Measurements from ENCODE around the gene LRRC37A3.
"Not testable (repeated sequence)": the region's sequence is repeated elsewhere in the genome, so short reads cannot be mapped to it uniquely, and the experiment has no call there.

The LRRC37A3 gene

DNA sequence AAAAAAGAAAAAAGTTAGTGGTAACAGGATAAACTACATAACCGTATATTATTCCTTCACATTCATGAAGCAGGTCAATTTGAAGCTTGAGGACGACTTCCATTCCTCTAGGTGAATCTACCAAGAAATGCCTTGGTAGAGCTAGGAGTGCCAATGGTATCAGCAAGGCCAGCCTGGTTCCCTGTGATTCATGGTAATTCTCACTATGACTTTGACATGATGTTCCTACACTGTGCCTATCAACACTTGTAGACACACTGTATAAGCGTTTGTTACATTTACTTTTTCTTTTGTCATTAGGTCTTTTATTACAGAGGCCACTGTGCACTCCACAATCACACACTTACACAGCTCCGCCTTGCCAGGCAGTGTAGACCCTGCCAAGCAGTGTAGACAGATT lies 7.2 kb upstream of the LRRC37A3 start:
- H3K4me3 ChIP-seq (ENCODE audit: low read depth, low read length), result not testable (repeated sequence)

- H3K4me3 ChIP-seq (ENCODE audit: low read depth, low read length), result not testable (repeated sequence)
These were observed 6.0 kb upstream of the LRRC37A3 start for GRCh38 chr17:64925244-64925643.

GRCh38 chr17:64923051-64923568 lies 3.8 kb upstream of the LRRC37A3 start:
- not testable (repeated sequence) for H3K4me3 ChIP-seq (ENCODE audit: low read depth, low read length)

DNA sequence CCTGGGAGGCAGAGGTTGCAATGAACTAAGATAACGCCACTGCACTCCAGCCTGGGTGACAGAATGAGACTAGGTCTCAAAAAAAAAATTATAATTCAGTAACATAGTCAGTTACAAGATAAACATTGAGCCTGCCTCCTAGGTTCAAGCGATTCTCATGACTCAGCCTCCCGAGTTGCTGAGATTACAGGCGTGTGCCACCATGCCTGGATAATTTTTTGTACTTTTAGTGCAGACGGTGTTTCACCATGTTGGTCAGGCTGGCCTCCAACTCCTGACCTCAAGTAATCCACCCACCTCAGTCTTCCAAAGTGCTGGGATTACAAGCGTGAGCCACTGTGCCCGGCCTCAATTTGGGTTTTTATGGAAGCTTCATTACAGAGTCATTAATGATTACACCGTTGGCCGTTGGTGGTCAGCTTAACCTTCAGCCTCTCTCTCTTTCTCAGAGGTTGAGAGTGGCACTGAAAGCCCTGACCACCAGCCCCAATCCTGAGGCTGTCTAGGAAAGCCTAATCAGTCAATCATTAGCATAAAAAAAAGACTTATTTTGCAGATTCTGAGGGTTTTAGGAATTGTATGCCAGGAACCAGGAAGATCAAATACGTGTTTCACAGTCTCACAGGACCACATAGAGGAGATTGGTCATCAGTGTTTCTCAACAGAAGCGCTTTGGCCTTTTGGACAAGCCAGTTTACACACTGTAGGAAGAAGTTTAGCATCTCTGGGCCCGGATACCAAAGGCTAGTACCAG lies 1.3 kb upstream of the LRRC37A3 start:
- H3K4me3 ChIP-seq (ENCODE audit: low read depth, low read length), result no peak overlapping the region

GRCh38 chr17:64920026-64920418 lies 744 bp upstream of the LRRC37A3 start:
- peak overlapping the region; percentile 30 for H3K4me3 ChIP-seq (ENCODE audit: low read depth, low read length)

DNA sequence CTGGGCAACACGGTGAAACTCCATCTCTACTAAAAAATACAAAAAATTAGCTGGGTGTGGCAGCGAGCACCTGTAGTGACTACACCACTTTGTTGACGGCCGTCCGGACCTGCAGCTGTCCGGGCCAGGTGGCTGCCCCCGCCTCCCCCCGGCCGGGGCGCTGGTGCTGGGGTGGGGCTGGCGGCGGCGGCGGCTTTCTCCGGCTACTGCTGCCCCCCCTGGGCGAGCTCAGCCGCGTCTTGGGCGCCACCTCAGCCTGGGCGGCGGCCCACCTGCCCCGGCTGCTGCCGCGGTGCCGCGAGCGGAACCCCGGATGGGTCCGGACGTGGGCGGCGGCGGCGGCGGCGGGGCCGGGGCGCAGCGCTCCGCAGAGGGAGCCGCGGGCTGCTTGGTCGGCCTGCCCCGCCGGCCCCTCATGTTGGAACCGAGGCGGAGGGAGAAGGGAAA lies 413 bp downstream of the LRRC37A3 start:
- H3K4me3 ChIP-seq (ENCODE audit: low read depth, low read length), result peak overlapping the region; percentile 37

DNA sequence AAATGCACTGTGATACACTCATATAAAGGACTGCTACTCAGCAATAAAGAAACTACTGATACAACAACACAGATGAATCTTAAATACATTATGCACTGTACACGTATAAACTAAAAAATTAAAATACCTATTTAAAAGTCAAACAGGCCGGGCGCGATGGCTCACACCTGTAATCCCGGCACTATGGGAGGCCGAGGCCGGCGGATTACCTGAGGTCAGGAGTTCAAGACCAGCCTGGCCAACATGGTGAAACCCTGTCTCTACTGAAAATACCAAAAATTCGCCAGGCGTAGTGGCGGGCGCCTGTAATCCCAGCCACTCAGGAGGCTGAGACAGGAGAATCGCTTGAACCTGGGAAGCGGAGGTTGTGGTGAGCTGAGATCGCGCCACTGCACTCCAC lies 1.7 kb downstream of the LRRC37A3 start:
- H3K4me3 ChIP-seq (ENCODE audit: low read depth, low read length), result not testable (repeated sequence)

GRCh38 chr17:64915244-64915643 lies 4.0 kb downstream of the LRRC37A3 start:
- not testable (repeated sequence) for H3K4me3 ChIP-seq (ENCODE audit: low read depth, low read length)

- not testable (repeated sequence) for H3K4me3 ChIP-seq (ENCODE audit: low read depth, low read length)
These were observed 9.1 kb downstream of the LRRC37A3 start for GRCh38 chr17:64910191-64910514.

DNA sequence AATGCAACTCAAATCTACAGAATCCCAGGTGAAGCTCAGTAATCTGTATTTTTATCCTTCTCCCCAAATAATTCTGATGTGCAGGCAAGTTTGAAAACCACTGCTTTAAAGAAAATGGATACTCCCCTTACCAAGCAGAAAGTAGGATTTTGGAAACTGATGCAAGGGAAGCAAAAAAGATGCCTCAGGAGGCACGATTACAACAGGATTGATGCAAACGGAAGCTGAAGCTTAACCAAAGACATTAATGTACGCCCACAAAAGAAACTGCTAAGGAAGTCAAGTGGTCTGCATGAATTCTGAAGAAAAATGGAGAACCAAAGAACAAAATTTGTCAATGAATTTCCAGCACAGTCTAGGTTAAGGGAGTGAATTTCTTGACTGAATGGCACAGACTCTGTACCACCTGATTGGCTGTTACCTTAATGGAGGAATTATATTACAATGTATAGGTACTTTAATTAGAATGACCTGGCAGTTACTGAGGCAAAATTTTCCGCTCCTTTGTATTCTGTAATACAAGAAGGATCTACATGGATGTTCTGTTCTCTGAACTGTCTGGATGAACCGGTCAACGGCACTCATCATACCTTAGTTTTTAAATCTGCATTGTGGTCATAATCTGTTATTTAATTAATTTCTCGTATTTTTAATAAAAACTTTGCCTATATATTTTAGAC lies 9.6 kb downstream of the LRRC37A3 start:
- H3K4me3 ChIP-seq (ENCODE audit: low read depth, low read length), result not testable (repeated sequence)

- H3K4me3 ChIP-seq (ENCODE audit: low read depth, low read length), result not testable (repeated sequence)
These were observed 15.2 kb downstream of the LRRC37A3 start for GRCh38 chr17:64904069-64904468.

DNA sequence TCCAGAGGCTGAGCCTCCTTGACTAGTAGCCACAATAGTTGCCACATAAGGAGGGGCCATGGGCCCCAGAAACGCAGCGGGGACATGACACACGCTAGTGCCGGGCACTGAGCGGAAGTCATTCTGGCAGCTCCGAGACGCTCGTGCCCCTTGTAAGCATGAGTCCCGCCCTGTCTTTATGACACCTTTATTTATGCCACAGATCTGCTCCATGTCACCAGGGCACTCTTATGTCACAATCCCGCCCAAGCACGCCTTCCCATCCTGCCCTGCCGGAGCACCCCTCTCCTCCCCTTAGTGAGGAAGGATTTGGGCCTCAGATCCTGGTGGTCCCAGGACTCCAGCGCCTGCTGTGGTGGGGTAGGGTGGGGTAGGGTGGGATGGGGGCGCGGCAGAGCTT lies 22.1 kb downstream of the LRRC37A3 start:
- not testable (repeated sequence) for H3K4me3 ChIP-seq (ENCODE audit: low read depth, low read length)

DNA sequence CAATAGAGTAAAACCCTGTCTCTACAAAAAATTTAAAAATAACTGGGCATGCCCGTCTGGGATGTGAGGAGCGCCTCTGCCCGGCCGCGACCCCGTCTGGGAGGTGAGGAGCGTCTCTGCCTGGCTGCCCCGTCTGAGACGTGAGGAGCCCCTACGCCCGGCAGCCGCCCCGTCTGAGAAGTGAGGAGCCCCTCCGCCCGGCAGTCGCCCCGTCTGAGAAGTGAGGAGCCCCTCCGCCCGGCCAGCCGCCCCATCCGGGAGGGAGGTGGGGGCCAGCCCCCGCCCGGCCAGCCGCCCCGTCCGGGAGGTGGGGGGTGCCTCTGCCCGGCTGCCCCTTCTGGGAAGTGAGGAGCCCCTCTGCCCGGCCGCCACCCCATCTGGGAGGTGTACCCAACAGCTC lies 45.1 kb downstream of the LRRC37A3 start:
- not testable (repeated sequence) for H3K4me3 ChIP-seq (ENCODE audit: low read depth, low read length)

DNA sequence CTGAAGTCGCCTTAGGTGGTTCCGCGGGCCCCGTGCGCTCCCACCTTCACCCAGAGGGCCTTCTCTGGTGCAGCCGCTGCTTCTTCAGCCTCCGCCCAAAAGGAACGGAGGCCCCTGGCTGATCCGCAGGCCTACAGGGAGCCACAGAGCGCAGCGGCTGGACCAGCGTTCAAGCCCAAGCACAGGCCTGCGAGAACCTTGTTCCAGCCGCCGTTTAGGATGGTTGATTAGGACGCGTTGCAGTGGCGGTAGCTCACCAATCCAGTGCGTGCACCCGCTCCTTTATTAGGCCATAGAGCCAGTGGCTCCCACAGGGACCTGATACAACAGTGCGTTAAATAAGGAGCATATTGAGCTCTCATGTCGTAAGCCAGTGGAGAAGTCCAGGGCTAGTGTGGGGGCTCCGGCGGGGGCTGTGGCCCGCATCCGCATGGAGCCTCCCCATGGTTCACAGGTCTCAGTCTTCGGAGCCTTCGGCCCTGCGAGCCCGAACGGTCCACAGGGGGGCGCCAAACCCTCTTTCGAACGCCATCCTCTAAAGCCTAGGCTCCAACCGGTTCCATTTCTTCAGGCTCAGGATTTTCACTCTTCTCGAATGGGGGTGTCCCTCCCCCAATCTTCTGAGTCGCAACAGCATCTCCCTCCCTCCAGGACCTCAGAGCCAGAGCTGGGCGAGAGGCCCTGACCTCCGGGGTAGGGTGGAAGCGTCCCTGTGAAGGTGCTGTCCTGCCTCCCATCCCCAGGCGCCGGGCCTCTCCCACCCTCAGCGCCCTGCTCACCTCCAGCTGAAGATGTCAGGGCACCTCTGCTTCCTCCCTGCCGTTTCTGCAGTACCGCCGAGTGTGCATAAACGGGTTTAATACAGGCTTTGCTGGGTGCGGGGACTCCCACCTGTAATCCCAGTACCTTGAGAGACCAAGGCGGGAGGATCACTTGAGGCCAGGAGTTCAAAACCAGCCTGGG lies 71.5 kb downstream of the LRRC37A3 start:
- H3K4me3 ChIP-seq (ENCODE audit: low read depth, low read length), result not testable (repeated sequence)

DNA sequence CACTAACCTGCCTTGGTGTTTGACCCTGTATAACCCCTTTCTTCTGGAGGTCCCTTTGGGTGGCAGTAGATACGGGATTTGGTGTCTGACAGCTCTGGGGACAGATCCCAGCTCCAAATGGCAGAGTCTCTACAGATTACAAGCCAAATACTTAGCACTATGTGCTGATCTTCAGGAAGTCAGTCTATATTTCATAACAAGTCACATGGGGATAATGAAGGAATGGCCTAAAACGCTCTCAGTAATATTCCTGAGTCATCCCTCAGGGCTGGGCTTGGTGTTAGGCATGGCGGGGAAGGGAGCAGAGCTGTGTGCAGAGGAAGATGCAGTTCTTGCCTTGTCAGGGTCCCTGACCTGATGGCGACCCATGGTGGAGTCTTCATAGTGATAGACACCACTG lies 72.4 kb downstream of the LRRC37A3 start:
- not testable (repeated sequence) for H3K4me3 ChIP-seq (ENCODE audit: low read depth, low read length)

- not testable (repeated sequence) for H3K4me3 ChIP-seq (ENCODE audit: low read depth, low read length)
These were observed 75.4 kb downstream of the LRRC37A3 start for GRCh38 chr17:64843918-64844317.

DNA sequence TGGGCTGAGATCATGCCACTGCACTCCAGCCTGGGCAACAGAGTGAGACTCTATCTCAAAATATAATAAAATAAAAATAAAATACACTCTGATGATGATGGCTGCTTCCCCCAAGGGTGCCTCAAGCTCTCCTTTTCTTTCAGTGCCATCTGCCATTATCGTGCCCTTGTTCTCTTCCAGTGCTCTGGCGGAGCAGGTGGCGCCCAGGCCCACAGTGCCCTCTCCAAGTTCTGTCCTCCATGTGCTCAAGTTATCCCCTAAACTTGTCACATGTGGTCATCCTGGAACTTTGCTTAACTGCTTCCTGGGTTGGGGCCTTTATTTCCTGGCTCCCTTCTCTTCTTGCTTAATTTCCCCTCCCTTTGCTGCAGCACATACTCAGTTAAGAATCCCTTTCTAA lies 76.4 kb downstream of the LRRC37A3 start:
- H3K4me3 ChIP-seq (ENCODE audit: low read depth, low read length), result not testable (repeated sequence)

DNA sequence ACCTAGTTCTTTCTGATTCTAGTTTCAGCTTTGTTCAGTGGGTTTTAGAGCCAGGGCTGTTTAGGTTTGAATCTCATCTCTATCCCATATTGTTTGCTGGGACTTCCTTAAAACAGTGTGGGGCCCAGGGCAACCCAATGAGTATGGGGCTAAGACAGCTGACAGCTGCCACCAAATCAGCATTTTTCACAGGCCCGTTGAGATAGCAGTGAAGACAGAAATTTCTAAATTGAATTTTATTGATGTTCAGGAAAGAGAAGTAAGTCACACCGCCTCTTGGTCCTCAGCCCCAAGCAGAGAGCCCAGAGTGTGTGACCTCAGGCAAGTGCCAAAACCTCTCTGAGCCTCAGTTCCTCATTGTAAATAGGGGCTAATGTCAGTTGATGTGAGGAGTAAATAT lies 78.3 kb downstream of the LRRC37A3 start:
- not testable (repeated sequence) for H3K4me3 ChIP-seq (ENCODE audit: low read depth, low read length)

GRCh38 chr17:64838513-64838912 lies 80.8 kb downstream of the LRRC37A3 start:
- H3K4me3 ChIP-seq (ENCODE audit: low read depth, low read length), result not testable (repeated sequence)

DNA sequence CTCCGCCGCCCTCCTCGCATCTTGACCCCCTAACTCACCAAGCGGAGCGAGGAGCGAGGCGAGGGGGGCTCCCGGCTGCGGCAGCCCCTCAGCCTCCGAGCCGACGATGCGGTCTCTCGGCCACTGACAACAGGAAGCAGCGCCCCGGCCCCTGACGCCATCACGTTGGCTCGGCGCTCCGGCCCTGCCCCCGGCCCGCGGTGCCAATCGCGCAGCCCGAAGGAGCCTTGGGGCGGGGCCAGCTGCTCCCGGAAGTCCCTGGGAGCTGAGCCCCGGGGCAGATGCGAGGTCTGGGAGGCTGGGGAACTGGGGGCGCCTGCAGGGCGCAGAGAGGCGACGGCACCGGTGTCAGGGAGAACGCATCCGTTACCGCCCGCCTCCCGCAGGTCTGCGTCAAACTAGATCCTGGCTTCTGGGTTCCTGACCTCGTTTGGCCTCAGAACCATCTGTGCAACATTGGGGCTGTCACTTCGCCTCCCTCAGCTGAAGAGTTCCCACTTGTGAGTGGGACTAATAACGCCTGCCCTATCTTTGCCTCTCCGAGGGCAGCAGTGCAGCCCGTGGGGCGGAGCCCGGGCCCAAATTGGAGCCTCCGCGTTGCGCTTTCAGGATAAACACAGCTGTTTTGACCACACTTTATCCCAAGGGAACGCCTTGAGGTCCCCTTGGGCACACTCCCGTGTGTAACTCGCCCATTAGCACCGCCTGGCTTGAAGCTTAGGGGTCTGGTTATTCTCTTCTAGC lies 82.1 kb downstream of the LRRC37A3 start:
- peak overlapping the region; percentile 53 for H3K4me3 ChIP-seq (ENCODE audit: low read depth, low read length)

- H3K4me3 ChIP-seq (ENCODE audit: low read depth, low read length), result peak overlapping the region; percentile 53
These were observed 82.7 kb downstream of the LRRC37A3 start for GRCh38 chr17:64836623-64837017.
